Ishikawa (cell line): ENCODE results near the gene PRDM2.

Source experiments
- CEBPB ChIP-seq: IDR thresholded peaks from 2 replicates; pipeline ENCODE4 v1.6.1; 2012
- CREB1 ChIP-seq: IDR thresholded peaks from 2 replicates; pipeline ENCODE4 v1.6.1; 2012; ENCODE audit warnings: low read depth
- EGR1 ChIP-seq: IDR thresholded peaks from 2 replicates; pipeline ENCODE4 v1.6.1; 2012
- EP300 ChIP-seq: IDR thresholded peaks from 2 replicates; pipeline ENCODE4 v1.6.1; 2012; ENCODE audit warnings: borderline replicate concordance
- FOXM1 ChIP-seq: IDR thresholded peaks from 2 replicates; pipeline ENCODE4 v1.6.1; 2012; ENCODE audit warnings: low read depth, borderline replicate concordance
- NFIC ChIP-seq: IDR thresholded peaks from 2 replicates; pipeline ENCODE4 v1.6.1; 2012
- RAD21 ChIP-seq: IDR thresholded peaks from 2 replicates; pipeline ENCODE4 v1.6.1; 2012; ENCODE audit warnings: low read depth
- TAF1 ChIP-seq: IDR thresholded peaks from 2 replicates; pipeline ENCODE4 v1.6.1; 2012; ENCODE audit warnings: low read depth, mild to moderate bottlenecking
- TCF12 ChIP-seq: IDR thresholded peaks from 2 replicates; pipeline ENCODE4 v1.6.1; 2012; ENCODE audit warnings: low read depth
- TEAD4 ChIP-seq: IDR thresholded peaks from 2 replicates; pipeline ENCODE4 v1.6.1; 2012
- YY1 ChIP-seq: IDR thresholded peaks from 2 replicates; pipeline ENCODE4 v1.6.1; 2012; ENCODE audit warnings: low read depth
- TF ChIP-seq, protein P1 (sequence below): IDR thresholded peaks from 2 replicates; pipeline ENCODE4 v1.6.1; 2012
- TF ChIP-seq, protein P2 (sequence below): IDR thresholded peaks from 2 replicates; pipeline ENCODE4 v1.6.1; 2012
- TF ChIP-seq, protein P3 (sequence below): IDR thresholded peaks from 2 replicates; pipeline ENCODE4 v1.6.1; 2012; ENCODE audit warnings: low read depth, mild to moderate bottlenecking

DNA sequence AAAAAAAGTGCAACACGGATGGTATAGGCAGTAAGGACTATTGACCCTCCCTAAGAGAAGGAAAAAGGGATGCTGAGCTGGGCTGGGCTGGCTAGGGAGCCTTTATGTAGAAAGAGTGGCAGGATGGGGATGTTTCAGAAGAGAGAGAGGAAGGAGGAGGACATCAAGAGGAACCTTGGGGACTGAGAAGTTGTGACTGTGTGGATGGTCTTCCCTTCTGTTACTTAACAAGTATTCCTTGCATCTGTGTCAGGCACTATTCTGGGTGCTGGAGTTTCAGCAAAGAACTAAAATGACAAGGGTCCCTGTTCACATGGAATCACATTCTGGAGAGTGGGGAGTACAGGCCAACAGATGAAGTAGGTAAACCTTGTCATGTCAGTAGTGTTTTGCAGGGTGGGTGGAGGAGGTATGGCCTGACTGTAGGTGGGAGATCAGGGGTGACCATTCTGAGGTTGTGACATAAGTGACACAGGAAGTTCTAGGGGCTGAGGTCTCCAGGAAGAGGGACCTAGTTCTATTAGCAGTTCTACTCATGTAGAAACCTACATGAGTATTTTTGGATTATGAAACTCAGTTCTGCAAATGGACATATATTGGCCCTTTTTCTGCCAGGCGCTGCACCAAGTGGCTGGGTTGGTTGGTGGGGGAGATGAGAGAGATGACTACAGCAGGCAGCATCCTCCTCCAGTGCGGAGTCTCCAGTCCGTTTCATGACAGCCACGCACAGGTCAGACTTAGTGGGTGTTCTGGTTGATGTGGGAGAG lies 53.8 kb downstream of the PRDM2 start:
- TF ChIP-seq, protein P1, sequence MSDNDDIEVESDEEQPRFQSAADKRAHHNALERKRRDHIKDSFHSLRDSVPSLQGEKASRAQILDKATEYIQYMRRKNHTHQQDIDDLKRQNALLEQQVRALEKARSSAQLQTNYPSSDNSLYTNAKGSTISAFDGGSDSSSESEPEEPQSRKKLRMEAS = no peak
- TF ChIP-seq, protein P2, sequence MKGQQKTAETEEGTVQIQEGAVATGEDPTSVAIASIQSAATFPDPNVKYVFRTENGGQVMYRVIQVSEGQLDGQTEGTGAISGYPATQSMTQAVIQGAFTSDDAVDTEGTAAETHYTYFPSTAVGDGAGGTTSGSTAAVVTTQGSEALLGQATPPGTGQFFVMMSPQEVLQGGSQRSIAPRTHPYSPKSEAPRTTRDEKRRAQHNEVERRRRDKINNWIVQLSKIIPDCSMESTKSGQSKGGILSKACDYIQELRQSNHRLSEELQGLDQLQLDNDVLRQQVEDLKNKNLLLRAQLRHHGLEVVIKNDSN = no peak
- no peak for TF ChIP-seq EGR1
- no peak for TF ChIP-seq YY1
- no peak for TF ChIP-seq RAD21
- no peak for TF ChIP-seq CREB1
- no peak for TF ChIP-seq EP300
- no peak for TF ChIP-seq FOXM1
- TF ChIP-seq NFIC = no peak
- TF ChIP-seq CEBPB = no peak
- TF ChIP-seq TAF1 = no peak
- no peak for TF ChIP-seq TCF12
- TF ChIP-seq, protein P3, sequence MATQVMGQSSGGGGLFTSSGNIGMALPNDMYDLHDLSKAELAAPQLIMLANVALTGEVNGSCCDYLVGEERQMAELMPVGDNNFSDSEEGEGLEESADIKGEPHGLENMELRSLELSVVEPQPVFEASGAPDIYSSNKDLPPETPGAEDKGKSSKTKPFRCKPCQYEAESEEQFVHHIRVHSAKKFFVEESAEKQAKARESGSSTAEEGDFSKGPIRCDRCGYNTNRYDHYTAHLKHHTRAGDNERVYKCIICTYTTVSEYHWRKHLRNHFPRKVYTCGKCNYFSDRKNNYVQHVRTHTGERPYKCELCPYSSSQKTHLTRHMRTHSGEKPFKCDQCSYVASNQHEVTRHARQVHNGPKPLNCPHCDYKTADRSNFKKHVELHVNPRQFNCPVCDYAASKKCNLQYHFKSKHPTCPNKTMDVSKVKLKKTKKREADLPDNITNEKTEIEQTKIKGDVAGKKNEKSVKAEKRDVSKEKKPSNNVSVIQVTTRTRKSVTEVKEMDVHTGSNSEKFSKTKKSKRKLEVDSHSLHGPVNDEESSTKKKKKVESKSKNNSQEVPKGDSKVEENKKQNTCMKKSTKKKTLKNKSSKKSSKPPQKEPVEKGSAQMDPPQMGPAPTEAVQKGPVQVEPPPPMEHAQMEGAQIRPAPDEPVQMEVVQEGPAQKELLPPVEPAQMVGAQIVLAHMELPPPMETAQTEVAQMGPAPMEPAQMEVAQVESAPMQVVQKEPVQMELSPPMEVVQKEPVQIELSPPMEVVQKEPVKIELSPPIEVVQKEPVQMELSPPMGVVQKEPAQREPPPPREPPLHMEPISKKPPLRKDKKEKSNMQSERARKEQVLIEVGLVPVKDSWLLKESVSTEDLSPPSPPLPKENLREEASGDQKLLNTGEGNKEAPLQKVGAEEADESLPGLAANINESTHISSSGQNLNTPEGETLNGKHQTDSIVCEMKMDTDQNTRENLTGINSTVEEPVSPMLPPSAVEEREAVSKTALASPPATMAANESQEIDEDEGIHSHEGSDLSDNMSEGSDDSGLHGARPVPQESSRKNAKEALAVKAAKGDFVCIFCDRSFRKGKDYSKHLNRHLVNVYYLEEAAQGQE = no peak
- TF ChIP-seq TEAD4 = no peak
